Keratinocyte (primary cell): ENCODE results near the gene ABCA7. TPM values are rescaled to one million over a fixed set of nuclear protein-coding genes. Genes with fewer than 3 reads are reported as not detected.

Source experiments
- DNase-seq: peaks from one replicate; pipeline ENCODE4 v3.0.0-alpha.2; 2011; ENCODE audit warnings: low read depth, missing footprints, low spot score
- FAIRE-seq: peaks from 2 replicates; lab custom pipeline; 2011; peaks lifted over from hg19 to GRCh38; lab: Jason Lieb, UNC
- H2AFZ ChIP-seq: 2 replicates; pipeline ENCODE4 v1.6.0; 2012; ENCODE audit warnings: low read length, control low read depth, inconsistent platforms; ENCODE audit not compliant: control insufficient read depth
- H3K27ac ChIP-seq: 2 replicates; pipeline ENCODE4 v1.5.1; 2011; ENCODE audit warnings: low read length; ENCODE audit not compliant: control insufficient read depth, insufficient read depth
- H3K27me3 ChIP-seq: 3 replicates; pipeline ENCODE4 v1.6.0; 2011; ENCODE audit warnings: low read length; ENCODE audit not compliant: control insufficient read depth, insufficient read depth; ENCODE audit errors: extremely low read depth
- H3K36me3 ChIP-seq, 2 experiments: 2 replicates in 1 of 2; 3 replicates in 1 of 2; pipeline ENCODE4 v1.5.1; 2011; ENCODE audit warnings: low read length in 2 of 2, mild to moderate bottlenecking in 1 of 2; ENCODE audit not compliant: control insufficient read depth in 2 of 2, insufficient read depth in 2 of 2; ENCODE audit errors: extremely low read depth in 1 of 2
- H3K4me1 ChIP-seq: 3 replicates; pipeline ENCODE4 v1.5.1; 2011; ENCODE audit warnings: low read length; ENCODE audit not compliant: control insufficient read depth, insufficient read depth; ENCODE audit errors: extremely low read depth
- H3K4me2 ChIP-seq: 3 replicates; pipeline ENCODE4 v1.6.0; 2011; ENCODE audit warnings: low read depth, low read length; ENCODE audit not compliant: control insufficient read depth, insufficient read depth; ENCODE audit errors: extremely low read depth
- H3K4me3 ChIP-seq, 3 experiments: fragments of 200-600 bp in 1 of 3; sonication (generic) in 1 of 3; 2 replicates in 2 of 3; 3 replicates in 1 of 3; pipeline ENCODE4 v1.5.1; 2011 to 2016; ENCODE audit warnings: low read length in 3 of 3, mild to moderate bottlenecking in 3 of 3, control low read depth in 2 of 3, inconsistent platforms in 1 of 3, low read depth in 1 of 3, mixed read lengths in 1 of 3, mixed run types in 1 of 3, moderate library complexity in 1 of 3; ENCODE audit not compliant: control insufficient read depth in 2 of 3, insufficient read depth in 2 of 3; ENCODE audit errors: extremely low read depth in 1 of 3
- H3K79me2 ChIP-seq: 2 replicates; pipeline ENCODE4 v1.6.0; 2012; ENCODE audit warnings: low read length; ENCODE audit not compliant: control insufficient read depth, insufficient read depth
- H3K9ac ChIP-seq: 3 replicates; pipeline ENCODE4 v1.6.0; 2011; ENCODE audit warnings: low read length; ENCODE audit not compliant: control insufficient read depth, insufficient read depth; ENCODE audit errors: extremely low read depth
- H3K9me1 ChIP-seq: 3 replicates; pipeline ENCODE4 v1.6.0; 2011; ENCODE audit warnings: low read length; ENCODE audit not compliant: control insufficient read depth, insufficient read depth; ENCODE audit errors: extremely low read depth
- H3K9me3 ChIP-seq: 2 replicates; pipeline ENCODE4 v1.5.1; 2012; ENCODE audit warnings: low read depth, low read length; ENCODE audit not compliant: control insufficient read depth
- H4K20me1 ChIP-seq: 3 replicates; pipeline ENCODE4 v1.6.0; 2011; ENCODE audit warnings: low read length; ENCODE audit not compliant: control insufficient read depth, insufficient read depth; ENCODE audit errors: extremely low read depth
- CTCF ChIP-seq, 3 experiments: IDR thresholded peaks in 1 of 3; conservative IDR thresholded peaks in 1 of 3; optimal IDR thresholded peaks in 1 of 3; 2 replicates in 2 of 3; 3 replicates in 1 of 3; pipeline versions ENCODE3 to v1.5.1; 2011; ENCODE audit warnings: low read length in 3 of 3, mild to moderate bottlenecking in 3 of 3, moderate library complexity in 2 of 3, control low read depth in 1 of 3, inconsistent platforms in 1 of 3; ENCODE audit not compliant: insufficient read depth in 2 of 3; ENCODE audit errors: extremely low read depth in 1 of 3
- EZH2 ChIP-seq: IDR thresholded peaks from one replicate; pipeline ENCODE4 v1.6.1; 2012; ENCODE audit warnings: inconsistent platforms, mild to moderate bottlenecking, low read length, moderate library complexity
- dilution Hi-C: fragments of 300-500 bp; cut with MboI; formaldehyde crosslinking; loops from one replicate; pipeline ENCODE4 v1.7.0; 2020; ENCODE audit warnings: low sequenced_read_pairs; ENCODE audit not compliant: extremely low pct_ligation_motif_present
- polyA plus RNA-seq, 5 experiments: library from polyadenylated mRNA; depleted of rRNA in 3 of 5; stranded (reverse) in 3 of 5; stranded (forward) in 1 of 5; unstranded in 1 of 5; fragments of >200 nt; gene quantifications; 1 replicate in 1 of 5; 2 replicates in 3 of 5; 3 replicates in 1 of 5; pipeline versions ENCODE4 v1.2.1 to v1.2.3, GENCODE V29; 2011 to 2012; ENCODE audit warnings: missing spikeins in 2 of 5, low read depth in 1 of 5, low replicate concordance in 1 of 5

Gene ABCA7
- polyA plus RNA-seq, 1 donor (not counting 4 experiments of a cell fraction or from before 2014, with no cell fraction given), result 7.4 TPM

GRCh38 chr19:1070931-1071791, 31.3 kb downstream of the ABCA7 start:
- H3K4me3 ChIP-seq, result no peak overlapping the region
- H3K9me3 ChIP-seq, result no peaks in the 10 kb centered on the region
- FAIRE-seq (no peak), DNase-seq (no peak)
- H3K27me3 ChIP-seq, result peaks cover 20% of the 10 kb centered on the region
- no peak overlapping the region for H2AFZ ChIP-seq
- no peaks in the 10 kb centered on the region for H3K36me3 ChIP-seq
- H3K27ac ChIP-seq, result no peak overlapping the region
- TF ChIP-seq CTCF (optimal IDR thresholded peaks at IDR 0.05 in 1 of 3, IDR thresholded peaks at IDR 0.05 in 1 of 3, conservative IDR thresholded peaks at IDR 0.05 in 1 of 3; ENCODE audit: extremely low read depth in 1 of 3, insufficient read depth in 2 of 3, low read length in 3 of 3), result no peak
- peak; percentile 47 for TF ChIP-seq EZH2
- H3K9me1 ChIP-seq, result no peaks in the 10 kb centered on the region
- no peaks in the 10 kb centered on the region for H3K79me2 ChIP-seq
- H3K4me1 ChIP-seq, result peaks cover 18% of the 10 kb centered on the region
- no peaks in the 10 kb centered on the region for H4K20me1 ChIP-seq
- dilution Hi-C loops, result no loop called here
- H3K9ac ChIP-seq, result no peak overlapping the region
- H3K4me2 ChIP-seq, result peak overlapping the region; percentile 54

GRCh38 chr19:1072371-1073015, 32.6 kb downstream of the ABCA7 start:
- Histone ChIP-seq H4K20me1 (no peaks in the 10 kb centered on the region), H3K79me2 (no peaks in the 10 kb centered on the region), H3K4me1 (peaks cover 9% of the 10 kb centered on the region), H3K27ac (no peak overlapping the region), H3K9me3 (no peaks in the 10 kb centered on the region), H3K4me3 (no peak overlapping the region), H3K4me2 (no peak overlapping the region), H3K9ac (no peak overlapping the region), H2AFZ (no peak overlapping the region), H3K27me3 (peaks cover 16% of the 10 kb centered on the region), H3K36me3 (no peaks in the 10 kb centered on the region), H3K9me1 (no peaks in the 10 kb centered on the region)
- no peak for FAIRE-seq
- no peak for DNase-seq
- no peak for TF ChIP-seq CTCF (optimal IDR thresholded peaks at IDR 0.05 in 1 of 3, IDR thresholded peaks at IDR 0.05 in 1 of 3, conservative IDR thresholded peaks at IDR 0.05 in 1 of 3; ENCODE audit: extremely low read depth in 1 of 3, insufficient read depth in 2 of 3, low read length in 3 of 3)
- TF ChIP-seq EZH2, result no peak
- dilution Hi-C loops, result no loop called here
